ENCODE results near the gene ZNF669.

Gene ZNF669

DNA sequence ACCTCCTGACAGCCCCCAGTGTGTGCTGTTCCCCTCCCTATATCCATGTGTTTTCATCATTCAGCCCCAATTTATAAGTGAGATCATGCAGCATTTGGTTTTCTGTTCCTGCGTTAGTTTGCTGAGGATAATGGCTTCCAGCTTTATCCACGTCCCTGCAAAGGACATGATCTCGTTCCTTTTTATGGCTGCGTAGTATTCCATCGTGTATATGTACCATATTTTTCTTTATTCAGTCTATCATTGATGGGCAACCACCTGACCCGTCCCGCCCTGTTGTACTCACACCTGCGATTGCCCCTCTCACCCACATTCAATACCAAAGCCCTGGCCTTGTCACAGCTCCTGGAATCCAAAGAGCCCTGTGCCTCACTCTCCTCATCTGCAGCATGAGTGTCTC, 19.4 kb downstream of the ZNF669 start:
- TF ChIP-seq, protein P1, sequence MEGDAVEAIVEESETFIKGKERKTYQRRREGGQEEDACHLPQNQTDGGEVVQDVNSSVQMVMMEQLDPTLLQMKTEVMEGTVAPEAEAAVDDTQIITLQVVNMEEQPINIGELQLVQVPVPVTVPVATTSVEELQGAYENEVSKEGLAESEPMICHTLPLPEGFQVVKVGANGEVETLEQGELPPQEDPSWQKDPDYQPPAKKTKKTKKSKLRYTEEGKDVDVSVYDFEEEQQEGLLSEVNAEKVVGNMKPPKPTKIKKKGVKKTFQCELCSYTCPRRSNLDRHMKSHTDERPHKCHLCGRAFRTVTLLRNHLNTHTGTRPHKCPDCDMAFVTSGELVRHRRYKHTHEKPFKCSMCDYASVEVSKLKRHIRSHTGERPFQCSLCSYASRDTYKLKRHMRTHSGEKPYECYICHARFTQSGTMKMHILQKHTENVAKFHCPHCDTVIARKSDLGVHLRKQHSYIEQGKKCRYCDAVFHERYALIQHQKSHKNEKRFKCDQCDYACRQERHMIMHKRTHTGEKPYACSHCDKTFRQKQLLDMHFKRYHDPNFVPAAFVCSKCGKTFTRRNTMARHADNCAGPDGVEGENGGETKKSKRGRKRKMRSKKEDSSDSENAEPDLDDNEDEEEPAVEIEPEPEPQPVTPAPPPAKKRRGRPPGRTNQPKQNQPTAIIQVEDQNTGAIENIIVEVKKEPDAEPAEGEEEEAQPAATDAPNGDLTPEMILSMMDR (IDR thresholded peaks at IDR 0.05; ENCODE audit: control insufficient read depth, insufficient read depth, low read depth, low read length, missing control alignments), result no peak
- DNase-seq (ENCODE audit: low read depth), result no peak
- no peak overlapping the region for H3K4me3 ChIP-seq (ENCODE audit: control insufficient read depth, low read depth, low read length)

DNA sequence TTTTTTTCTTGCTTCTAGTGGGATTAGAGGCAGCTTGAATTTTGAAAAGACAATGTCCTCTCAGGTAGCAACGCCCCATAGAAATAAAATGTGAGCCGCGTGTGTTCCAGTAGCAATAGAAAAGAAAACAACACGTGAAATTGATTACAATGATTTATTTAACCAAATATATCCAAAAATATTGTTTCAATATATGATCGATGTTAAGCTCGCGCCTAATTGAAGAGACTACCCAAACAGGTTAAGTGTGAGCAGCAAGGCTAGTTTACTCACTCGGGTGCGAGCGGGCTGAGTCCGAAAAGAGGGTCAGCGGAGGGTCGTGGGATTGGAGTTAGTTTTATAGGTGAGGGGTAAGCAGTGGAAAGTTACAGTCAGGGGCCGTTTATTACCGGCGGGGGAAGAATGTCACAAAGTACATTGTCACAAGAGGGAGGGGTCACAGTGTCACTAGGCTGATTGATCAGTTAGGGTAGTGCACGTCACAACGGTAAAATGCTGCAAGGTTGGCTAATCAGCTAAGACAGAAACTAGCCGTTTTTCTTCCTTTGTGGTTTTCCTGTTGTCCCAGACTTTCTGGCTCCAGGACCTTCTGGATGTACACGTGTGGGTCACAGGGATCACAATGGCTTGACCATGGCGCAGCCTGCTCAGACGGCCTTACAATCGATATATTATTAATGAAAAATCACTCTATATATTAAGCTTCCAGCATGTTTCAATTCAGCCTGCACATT, 24.8 kb downstream of the ZNF669 start:
- H3K4me3 ChIP-seq (ENCODE audit: control insufficient read depth, low read depth, low read length), result no peak overlapping the region
- no peak for DNase-seq (ENCODE audit: low read depth)
- TF ChIP-seq, protein P1 (IDR thresholded peaks at IDR 0.05; ENCODE audit: control insufficient read depth, insufficient read depth, low read depth, low read length, missing control alignments), result no peak

DNA sequence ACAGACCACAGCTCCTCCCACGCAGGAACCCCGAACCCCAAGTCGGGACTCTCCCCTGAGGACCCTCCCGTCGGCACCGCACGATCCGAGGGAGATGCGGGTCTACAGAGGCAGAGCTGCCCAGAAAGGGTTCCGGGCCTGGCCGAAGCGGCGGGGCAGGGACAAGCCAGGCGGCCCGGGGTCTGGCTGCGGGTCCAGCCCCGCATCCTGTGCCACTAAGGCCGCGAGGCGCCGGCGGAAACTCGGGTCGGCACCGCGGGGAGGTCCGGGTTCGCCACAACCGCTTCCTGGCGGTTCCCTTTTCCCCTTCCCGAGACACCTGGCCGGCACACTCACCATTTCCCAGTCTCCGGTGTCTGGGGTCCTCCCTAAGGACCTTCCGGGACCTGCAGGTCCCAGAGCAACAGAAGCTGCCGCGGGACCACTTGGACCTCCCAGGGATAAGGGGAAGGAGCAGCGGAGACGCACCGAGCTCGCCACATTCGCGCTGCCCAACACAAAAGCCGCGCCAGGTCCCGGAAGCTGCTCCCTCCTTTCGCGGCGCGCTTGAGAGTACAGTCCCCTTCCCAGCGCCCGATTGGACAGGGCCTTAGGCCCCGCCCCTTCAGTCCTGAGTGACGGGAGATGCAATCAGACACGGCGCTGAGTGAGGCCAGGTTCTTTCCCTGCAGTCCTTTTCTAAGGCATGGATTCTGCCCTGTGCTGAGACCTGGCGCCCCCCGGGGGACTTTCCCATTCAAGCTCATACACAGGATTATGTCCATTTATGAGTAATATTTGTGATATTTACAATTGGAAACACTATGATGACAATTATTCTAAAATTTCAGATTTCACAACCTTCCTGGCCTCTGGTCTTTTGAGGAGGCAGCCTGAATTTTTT, 25.7 kb downstream of the ZNF669 start, which contains the start of gene ZNF670:
ZNF670 (minus strand) TSS at position 554 of the 883 bp plus-strand sequence; CDS start at position 339, 215 bp downstream.
- TF ChIP-seq, protein P1 (IDR thresholded peaks at IDR 0.05; ENCODE audit: control insufficient read depth, insufficient read depth, low read depth, low read length, missing control alignments), result no peak
- peak within 1 kb of the TSS; percentile 67 for H3K4me3 ChIP-seq (ENCODE audit: control insufficient read depth, low read depth, low read length)
- peak; percentile 62 for DNase-seq (ENCODE audit: low read depth)

DNA sequence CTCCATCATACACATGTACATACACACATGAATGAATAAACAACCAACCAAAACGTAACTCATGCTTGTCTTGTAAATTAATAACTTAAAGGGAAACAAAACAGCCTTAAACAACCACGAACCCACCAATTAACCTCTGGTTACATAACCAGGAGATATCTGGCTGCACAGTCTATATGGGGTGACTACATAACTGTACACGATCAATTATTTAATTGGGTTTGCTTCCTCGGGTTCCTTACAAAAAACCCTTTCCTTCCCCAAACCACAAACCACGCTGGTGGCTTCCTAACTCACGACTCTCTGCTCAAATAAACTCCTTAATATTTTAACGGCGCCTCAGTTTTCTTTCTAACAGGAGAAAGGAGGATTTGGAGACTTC, 26.3 kb downstream of the ZNF669 start:
- TF ChIP-seq, protein P1 (IDR thresholded peaks at IDR 0.05; ENCODE audit: control insufficient read depth, insufficient read depth, low read depth, low read length, missing control alignments), result no peak
- DNase-seq (ENCODE audit: low read depth), result no peak
- H3K4me3 ChIP-seq (ENCODE audit: control insufficient read depth, low read depth, low read length), result peak overlapping the region; percentile 67

DNA sequence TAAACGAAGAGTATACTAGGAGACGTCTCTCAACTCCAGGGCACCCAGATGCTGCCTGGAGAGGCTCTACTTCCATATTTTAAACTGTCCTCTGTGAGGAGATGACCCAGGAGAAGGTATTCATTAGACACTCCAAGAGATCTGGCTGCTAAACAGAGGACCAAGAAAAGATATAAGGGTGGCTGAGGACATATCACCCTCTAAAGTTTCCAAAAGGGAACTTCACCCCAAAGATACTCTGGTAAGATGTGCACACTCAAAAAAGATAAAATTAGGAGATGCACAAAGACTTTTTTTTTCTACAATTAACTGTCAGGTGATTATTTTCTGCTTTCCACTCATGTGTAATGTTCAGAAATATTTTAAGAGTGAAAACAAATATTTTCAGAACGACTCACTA, 26.9 kb downstream of the ZNF669 start:
- TF ChIP-seq, protein P1 (IDR thresholded peaks at IDR 0.05; ENCODE audit: control insufficient read depth, insufficient read depth, low read depth, low read length, missing control alignments), result no peak
- no peak overlapping the region for H3K4me3 ChIP-seq (ENCODE audit: control insufficient read depth, low read depth, low read length)
- DNase-seq (ENCODE audit: low read depth), result no peak

DNA sequence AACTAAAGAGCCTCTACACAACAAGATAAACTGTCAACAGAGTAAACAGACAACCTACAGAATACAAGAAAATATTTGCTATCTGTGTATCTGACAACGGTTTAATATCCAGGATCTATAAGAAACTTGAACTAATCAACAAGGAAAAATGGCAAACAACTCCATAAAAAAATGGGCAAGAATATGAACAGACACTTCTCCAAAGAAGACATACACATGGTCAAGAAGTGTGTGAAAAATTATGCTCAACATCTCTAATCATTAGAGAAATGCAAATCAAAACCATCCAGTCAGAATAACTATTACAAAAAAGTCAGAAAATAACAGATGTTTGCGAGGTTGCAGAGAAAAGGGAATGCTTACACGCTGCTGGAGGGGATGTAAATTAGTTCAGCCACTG, 33.5 kb downstream of the ZNF669 start:
- TF ChIP-seq, protein P1 (IDR thresholded peaks at IDR 0.05; ENCODE audit: control insufficient read depth, insufficient read depth, low read depth, low read length, missing control alignments), result no peak
- no peak for DNase-seq (ENCODE audit: low read depth)
- H3K4me3 ChIP-seq (ENCODE audit: control insufficient read depth, low read depth, low read length), result no peak overlapping the region

Measured in AG09309 (cell line).